ENCODE measurements around the gene CHMP2B.

The CHMP2B gene

GRCh38 chr3:87268646-87269211, 41.6 kb downstream of the CHMP2B start:
- no peak overlapping the region for H3K4me3 ChIP-seq (replicated peaks; ENCODE audit: low read depth, low read length)
- DNase-seq (ENCODE audit: extremely low read depth, low read depth) = no peak
- no peak for TF ChIP-seq CTCF (IDR thresholded peaks at IDR 0.05; ENCODE audit: low read depth, low read length, missing control alignments)

- no peak for DNase-seq (ENCODE audit: extremely low read depth, low read depth)
- no peak for TF ChIP-seq CTCF (IDR thresholded peaks at IDR 0.05; ENCODE audit: low read depth, low read length, missing control alignments)
- H3K4me3 ChIP-seq (replicated peaks; ENCODE audit: low read depth, low read length) = no peak overlapping the region
These were observed 42.6 kb downstream of the CHMP2B start for GRCh38 chr3:87269723-87270122.

- H3K4me3 ChIP-seq (replicated peaks; ENCODE audit: low read depth, low read length) = no peak overlapping the region
- DNase-seq (ENCODE audit: extremely low read depth, low read depth) = no peak
- no peak for TF ChIP-seq CTCF (IDR thresholded peaks at IDR 0.05; ENCODE audit: low read depth, low read length, missing control alignments)
These were observed 44.0 kb downstream of the CHMP2B start for GRCh38 chr3:87270908-87271700.

GRCh38 chr3:87272718-87273341, 45.7 kb downstream of the CHMP2B start:
- H3K4me3 ChIP-seq (replicated peaks; ENCODE audit: low read depth, low read length) = no peak overlapping the region
- no peak for DNase-seq (ENCODE audit: extremely low read depth, low read depth)
- TF ChIP-seq CTCF (IDR thresholded peaks at IDR 0.05; ENCODE audit: low read depth, low read length, missing control alignments) = no peak

GRCh38 chr3:87276484-87276883, 49.4 kb downstream of the CHMP2B start, which contains the start of gene POU1F1:
Gene POU1F1 (minus strand): TSS chr3:87276584. CDS start chr3:87276462, 122 bp downstream.
- no peak for DNase-seq (ENCODE audit: extremely low read depth, low read depth)
- TF ChIP-seq CTCF (IDR thresholded peaks at IDR 0.05; ENCODE audit: low read depth, low read length, missing control alignments) = no peak
- H3K4me3 ChIP-seq (replicated peaks; ENCODE audit: low read depth, low read length) = no peak within 1 kb of the TSS

GRCh38 chr3:87287011-87287410, 59.9 kb downstream of the CHMP2B start:
- DNase-seq (ENCODE audit: extremely low read depth, low read depth) = no peak
- H3K4me3 ChIP-seq (replicated peaks; ENCODE audit: low read depth, low read length) = no peak overlapping the region
- no peak for TF ChIP-seq CTCF (IDR thresholded peaks at IDR 0.05; ENCODE audit: low read depth, low read length, missing control alignments)
